K562 (cell line): Measurements from ENCODE around the gene MEIOB. TPM values are rescaled to one million over a fixed set of nuclear protein-coding genes. Genes with fewer than 3 reads are reported as not detected.

Experiments used
- ATAC-seq: fragments of 200-7000 bp; cut with Tn5 transposase; 3 replicates; pipeline ENCODE4 v1.9.1; 2020; ENCODE audit warnings: moderate library complexity
- BruUV-seq: library from RNA; stranded (reverse); fragments of 400-500 nt; replicated peaks from 2 replicates; lab custom pipeline; 2021; lab: Mats Ljungman, UMichigan
- CTCF ChIA-PET: fragments of 300-600 bp; formaldehyde crosslinking; extraction: SDS; loops from one replicate; lab custom pipeline; 2021; ENCODE audit warnings: low intra/inter-chr PET ratio; lab: Yijun Ruan, JAX
- POLR2A ChIA-PET: fragments of 300-600, 350-650 bp; sonication (Branson Sonifier 250); formaldehyde crosslinking; extraction: SDS; loops from one replicate; lab custom pipeline; 2021; ENCODE audit warnings: antibody characterized with exemption, inconsistent platforms; lab: Yijun Ruan, JAX
- DNase-seq, 4 experiments: peaks; one replicate each; pipeline versions ENCODE4 v3.0.0 to v3.0.0-alpha.2; 2011 to 2018; ENCODE audit warnings: low spot score in 3 of 4, mixed read lengths in 3 of 4; ENCODE audit errors: extremely low read depth in 1 of 4
- FAIRE-seq: peaks from 2 replicates; lab custom pipeline; 2011; peaks lifted over from hg19 to GRCh38; lab: Jason Lieb, UNC
- H2AFZ ChIP-seq: 2 replicates; pipeline ENCODE4 v1.6.0; 2011; ENCODE audit warnings: low read depth, low read length, control low read depth, inconsistent platforms
- H3K27ac ChIP-seq: fragments of 200-600 bp; 3 replicates; pipeline ENCODE4 v1.8.0; 2011; ENCODE audit warnings: low read depth, mild to moderate bottlenecking, control low read depth, inconsistent platforms, low read length, moderate library complexity, mixed read lengths; ENCODE audit errors: extremely low read depth
- H3K27me3 ChIP-seq, 2 experiments: fragments of 300-600 bp in 1 of 2; 2 replicates in 1 of 2; 3 replicates in 1 of 2; pipeline versions ENCODE4 v1.6.0 to v1.8.0; 2011; ENCODE audit warnings: inconsistent platforms in 2 of 2, low read length in 2 of 2, mild to moderate bottlenecking in 1 of 2, mixed read lengths in 1 of 2, moderate library complexity in 1 of 2; ENCODE audit not compliant: control insufficient read depth in 2 of 2, insufficient read depth in 2 of 2
- H3K36me3 ChIP-seq: fragments of 300-600 bp; 3 replicates; pipeline ENCODE4 v1.8.0; 2011; ENCODE audit warnings: mild to moderate bottlenecking, low read length, inconsistent platforms; ENCODE audit not compliant: control insufficient read depth, insufficient read depth
- H3K4me1 ChIP-seq, 2 experiments: fragments of 200-600 bp in 1 of 2; replicated peaks in 1 of 2; 2 replicates in 1 of 2; 3 replicates in 1 of 2; pipeline versions ENCODE4 v1.5.1 to v1.8.0; 2011; ENCODE audit warnings: inconsistent platforms in 2 of 2, low read length in 2 of 2, mild to moderate bottlenecking in 1 of 2, mixed read lengths in 1 of 2, moderate library complexity in 1 of 2; ENCODE audit not compliant: control insufficient read depth in 2 of 2, insufficient read depth in 2 of 2
- H3K4me2 ChIP-seq: 2 replicates; pipeline ENCODE4 v1.6.1; 2011; ENCODE audit warnings: low read length, control low read depth, inconsistent platforms, mixed read lengths; ENCODE audit not compliant: insufficient read depth
- H3K4me3 ChIP-seq: fragments of 200-600 bp; sonication (generic), shearing (Covaris generic); 2 replicates; pipeline ENCODE4 v1.5.1; 2016; ENCODE audit warnings: control low read depth, inconsistent platforms
- H3K79me2 ChIP-seq: fragments of 200-600 bp; 3 replicates; pipeline ENCODE4 v1.8.0; 2011; ENCODE audit warnings: low read length, inconsistent platforms; ENCODE audit not compliant: control insufficient read depth, insufficient read depth
- H3K9ac ChIP-seq, 2 experiments: 2 replicates each; pipeline versions ENCODE4 v1.6.0 to v1.6.1; 2011; ENCODE audit warnings: low read depth in 2 of 2, low read length in 2 of 2, control low read depth in 1 of 2, inconsistent platforms in 1 of 2, mild to moderate bottlenecking in 1 of 2, mixed read lengths in 1 of 2; ENCODE audit not compliant: insufficient read depth in 1 of 2
- H3K9me1 ChIP-seq: one replicate; pipeline ENCODE4 v1.6.0; 2011; ENCODE audit warnings: inconsistent platforms, mild to moderate bottlenecking, low read length, moderate library complexity; ENCODE audit not compliant: control insufficient read depth, insufficient read depth
- H3K9me3 ChIP-seq: replicated peaks from 2 replicates; pipeline ENCODE4 v1.5.1; 2011; ENCODE audit warnings: low read depth, low read length, inconsistent platforms; ENCODE audit not compliant: control insufficient read depth, insufficient read depth
- H4K20me1 ChIP-seq: replicated peaks from 2 replicates; pipeline ENCODE4 v1.6.1; 2011; ENCODE audit warnings: low read length, inconsistent platforms, mixed read lengths; ENCODE audit not compliant: control insufficient read depth, insufficient read depth
- CBFA2T3 ChIP-seq: fragments of 450-650 bp; IDR thresholded peaks from 2 replicates; pipeline ENCODE4 v1.6.1; 2017
- EP300 ChIP-seq: IDR thresholded peaks from 2 replicates; pipeline ENCODE4 v1.6.1; 2012; ENCODE audit warnings: low read length, improper control_type of control experiment
- FOXA3 ChIP-seq, 2 experiments: fragments of 450-650 bp in 1 of 2; sonication (generic) in 1 of 2; formaldehyde crosslinking; IDR thresholded peaks in 1 of 2; conservative IDR thresholded peaks in 1 of 2; 2 replicates each; pipeline versions ENCODE4 v1.4.0 to v1.8.0; 2020 to 2022; ENCODE audit warnings: mild to moderate bottlenecking in 2 of 2, missing genetic modification reagents in 1 of 2
- GABPA ChIP-seq: fragments of 200-800 bp; sonication (Bioruptor generic); conservative IDR thresholded peaks from 2 replicates; pipeline ENCODE4 v1.6.1; 2016; ENCODE audit warnings: low read depth, missing genetic modification characterization, missing compliant biosample characterization
- MNT ChIP-seq, 2 experiments: fragments of 450-650 bp; conservative IDR thresholded peaks; 2 replicates each; pipeline ENCODE4 v1.6.1; 2017; ENCODE audit warnings: mild to moderate bottlenecking in 2 of 2, moderate library complexity in 2 of 2
- NFIC ChIP-seq: fragments of 450-650 bp; IDR thresholded peaks from 2 replicates; pipeline ENCODE4 v1.6.1; 2017; ENCODE audit warnings: mild to moderate bottlenecking, inconsistent platforms
- NR2C1 ChIP-seq, 2 experiments: fragments of 450-650 bp; IDR thresholded peaks; 2 replicates each; pipeline ENCODE4 v1.6.1; 2017; ENCODE audit warnings: mild to moderate bottlenecking in 2 of 2, antibody characterized with exemption in 1 of 2, inconsistent platforms in 1 of 2, missing compliant biosample characterization in 1 of 2, missing genetic modification characterization in 1 of 2
- NR2C2 ChIP-seq, 2 experiments: fragments of 200-800 bp in 1 of 2; sonication (Bioruptor generic) in 1 of 2; sonication (generic) in 1 of 2; formaldehyde crosslinking in 1 of 2; IDR thresholded peaks; 2 replicates each; pipeline versions ENCODE4 v1.6.1 to v1.8.0; 2016 to 2022; ENCODE audit warnings: mild to moderate bottlenecking in 1 of 2, missing compliant biosample characterization in 1 of 2, missing genetic modification characterization in 1 of 2, missing genetic modification reagents in 1 of 2
- NRF1 ChIP-seq, 2 experiments: fragments of 450-650 bp; IDR thresholded peaks in 1 of 2; conservative IDR thresholded peaks in 1 of 2; 2 replicates each; pipeline ENCODE4 v1.6.1; 2014; ENCODE audit warnings: mild to moderate bottlenecking in 2 of 2
- RBM15 ChIP-seq: fragments of 200-400 bp; formaldehyde crosslinking; IDR thresholded peaks from 2 replicates; pipeline ENCODE4 v1.6.1; 2018; ENCODE audit warnings: mild to moderate bottlenecking, low read length, moderate library complexity; ENCODE audit not compliant: insufficient read depth
- RCOR1 ChIP-seq, 2 experiments: IDR thresholded peaks; 2 replicates each; pipeline ENCODE4 v1.6.1; 2012; ENCODE audit warnings: low read depth in 2 of 2, low read length in 2 of 2, borderline replicate concordance in 1 of 2, improper control_type of control experiment in 1 of 2
- TCF3 ChIP-seq: sonication (generic); formaldehyde crosslinking; IDR thresholded peaks from 2 replicates; pipeline ENCODE4 v1.4.0; 2020; ENCODE audit warnings: mild to moderate bottlenecking, missing genetic modification reagents
- ZNF778 ChIP-seq: fragments of 450-650 bp; formaldehyde crosslinking; IDR thresholded peaks from 2 replicates; pipeline ENCODE4 v1.4.0; 2020; ENCODE audit warnings: mild to moderate bottlenecking, moderate library complexity
- WGBS: fragments of 100-300 bp; shearing (Covaris generic); methylation state at CpG from one replicate; pipeline ENCODE4 v1.1.6; 2016; ENCODE audit warnings: low coverage, mixed read lengths; ENCODE audit not compliant: insufficient coverage; ENCODE audit errors: missing lambda C conversion rate; 5-methylcytosine and 5-hydroxymethylcytosine counted together
- in situ Hi-C: fragments of 300-500 bp; cut with MboI; formaldehyde crosslinking; loops from 4 replicates; pipeline ENCODE4 v1.15.0; 2018; ENCODE audit warnings: inconsistent platforms, mixed read lengths
- intact Hi-C: fragments of 100-400 bp; cut with micrococcal nuclease; formaldehyde crosslinking; loops from 2 replicates; pipeline ENCODE4 v1.14.2; 2022
- polyA plus RNA-seq, 8 experiments: library from polyadenylated mRNA; depleted of rRNA in 4 of 8; stranded (reverse) in 5 of 8; unstranded in 3 of 8; fragments of >200 nt; fragmentation: Nextera tagmentation in 2 of 8; fragmentation: Illumina TruSeq in 1 of 8; extraction: Ambion mirVana in 2 of 8; extraction: Trizol in 1 of 8; gene quantifications; 2 replicates each; pipeline versions ENCODE4 v1.2.1 to v1.2.3, GENCODE V29; 2011 to 2014; ENCODE audit warnings: inconsistent platforms in 1 of 8, missing spikeins in 1 of 8
- total RNA-seq, 7 experiments: library from RNA; depleted of rRNA in 6 of 7; stranded (reverse); fragments of >200 nt in 6 of 7; fragmentation: Illumina TruSeq in 2 of 7; extraction: Trizol in 2 of 7; gene quantifications; 2 replicates each; pipeline versions ENCODE4 v1.2.1 to v1.2.3, GENCODE V29; 2011 to 2021; ENCODE audit warnings: low replicate concordance in 1 of 7
- TF ChIP-seq, protein P1 (sequence below): sonication (generic); IDR thresholded peaks from 2 replicates; pipeline ENCODE4 v1.6.1; 2016

Gene MEIOB
- total and polyA plus RNA-seq, 9 of the 15 experiments (the other 6 are each of a cell fraction or from before 2014, with no cell fraction given): 25.4 to 203 (median 97.6) TPM

DNA sequence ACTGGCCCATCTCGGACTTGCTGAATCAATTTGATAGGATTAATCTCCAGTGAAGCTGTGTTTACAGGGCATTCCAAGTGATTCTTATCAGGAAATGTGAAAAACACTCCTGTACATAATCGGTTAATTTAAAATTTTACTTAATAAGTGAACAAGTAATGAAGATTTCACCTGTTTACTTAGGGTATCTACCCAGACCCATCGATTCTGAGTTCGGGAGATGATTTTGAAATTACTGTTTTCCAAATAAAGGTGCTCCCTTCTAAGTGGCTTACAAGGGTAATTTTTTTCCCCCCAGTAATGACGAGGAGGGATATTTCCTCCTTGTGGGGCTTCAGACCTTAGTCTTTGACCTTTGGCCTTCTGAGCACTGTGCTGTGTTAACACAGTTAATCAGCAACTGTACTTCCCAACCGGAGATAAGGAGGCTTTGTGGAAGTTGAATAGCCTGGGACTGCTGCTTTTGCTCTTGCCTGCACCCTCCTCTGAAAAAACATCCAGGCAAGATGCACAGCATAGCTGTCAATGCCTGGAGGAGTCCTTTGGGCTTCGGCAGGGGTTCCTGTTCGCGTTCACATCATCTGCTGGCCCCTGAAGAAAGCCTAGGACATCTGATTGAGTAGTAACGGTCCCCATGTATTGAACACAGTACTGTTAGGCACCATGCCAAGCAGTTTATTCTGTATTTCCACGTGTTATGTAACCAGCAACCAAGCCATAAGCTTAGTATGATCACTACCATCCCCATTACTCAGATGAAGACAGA lies 43.1 kb downstream of the MEIOB start:
- Histone ChIP-seq H3K27ac (0 out of 3 replicates have a peak overlapping the region, but pooled peaks have one; percentile 18), H2AFZ (no peak overlapping the region), H3K9me1 (no peaks in the 10 kb centered on the region), H3K4me2 (peak overlapping the region; percentile 71), H3K4me1 (peaks cover 29 to 46% of the 10 kb centered on the region in 2 experiments), H3K27me3 (no peaks in the 10 kb centered on the region), H4K20me1 (peaks cover 9% of the 10 kb centered on the region), H3K36me3 (peaks cover 13% of the 10 kb centered on the region; the same call in 2 of the 3 replicates), H3K9ac (peak overlapping the region in 1 of 2 experiments; percentile 5; a peak in 2 of 4 replicates), H3K9me3 (no peaks in the 10 kb centered on the region), H3K79me2 (peaks cover 21% of the 10 kb centered on the region), H3K4me3 (peak overlapping the region; percentile 3; the same call in 1 of the 2 replicates)
- BruUV-seq: no TSS peak
- intact Hi-C loops (no loop called here), in situ Hi-C loops (no loop called here)
- DNase-seq (peak in 1 of 4 experiments; percentile 62), FAIRE-seq (peak; percentile 85), ATAC-seq (no peak)
- ChIA-PET CTCF (no interaction called here), POLR2A (interaction anchor here (0.6 kb wide), 2 partner anchors 10 to 103 kb away, joined by 3 read pairs; no protein-coding TSS in a partner anchor)
- TF ChIP-seq GABPA (no peak), NRF1 (conservative IDR thresholded peaks at IDR 0.05 in 1 of 2, IDR thresholded peaks at IDR 0.05 in 1 of 2) (no peak), NR2C2 (CRISPR knock-in tag; IDR thresholded peaks at IDR 0.05) (no peak), NR2C2 (tag; IDR thresholded peaks at IDR 0.05) (peak; percentile 66; the same call in 1 of the 2 replicates), NR2C1 (IDR thresholded peaks at IDR 0.05) (peak; percentile 66; the same call in 1 of the 2 replicates), NR2C1 (tag; IDR thresholded peaks at IDR 0.05) (peak; percentile 76), RBM15 (no peak), RCOR1 (IDR thresholded peaks at IDR 0.05; ENCODE audit: borderline replicate concordance in 1 of 2, low read depth in 2 of 2, low read length in 2 of 2) (peak in 1 of 2 experiments; percentile 50; a peak in 1 of 4 replicates), CBFA2T3 (peak; percentile 33; the same call in 1 of the 2 replicates), MNT (conservative IDR thresholded peaks at IDR 0.05) (0 out of 4 replicates have a peak, but pooled peaks of 1 of the 2 experiments have one; percentile 28), TCF3 (peak; percentile 25; the same call in 1 of the 2 replicates), ZNF778 (no peak), EP300 (0 out of 2 replicates have a peak, but pooled peaks have one; percentile 18), NFIC (peak; percentile 62), FOXA3 (CRISPR knock-in tag; conservative IDR thresholded peaks at IDR 0.05 in 1 of 2, IDR thresholded peaks at IDR 0.05 in 1 of 2) (peak in 1 of 2 experiments; percentile 47; a peak in 1 of 4 replicates)
- TF ChIP-seq, protein P1, sequence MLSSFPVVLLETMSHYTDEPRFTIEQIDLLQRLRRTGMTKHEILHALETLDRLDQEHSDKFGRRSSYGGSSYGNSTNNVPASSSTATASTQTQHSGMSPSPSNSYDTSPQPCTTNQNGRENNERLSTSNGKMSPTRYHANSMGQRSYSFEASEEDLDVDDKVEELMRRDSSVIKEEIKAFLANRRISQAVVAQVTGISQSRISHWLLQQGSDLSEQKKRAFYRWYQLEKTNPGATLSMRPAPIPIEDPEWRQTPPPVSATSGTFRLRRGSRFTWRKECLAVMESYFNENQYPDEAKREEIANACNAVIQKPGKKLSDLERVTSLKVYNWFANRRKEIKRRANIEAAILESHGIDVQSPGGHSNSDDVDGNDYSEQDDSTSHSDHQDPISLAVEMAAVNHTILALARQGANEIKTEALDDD: 0 out of 2 replicates have a peak, but pooled peaks have one; percentile 25
- 20% methylated on average over 11 of the region's 11 CpGs for WGBS
